H9 (cell line): ENCODE data around the gene AXIN2. TPM values are rescaled to one million over a fixed set of nuclear protein-coding genes. Genes with fewer than 3 reads are reported as not detected.
"Not testable (repeated sequence)": the region's sequence is repeated elsewhere in the genome, so short reads cannot be mapped to it uniquely, and the experiment has no call there.

ENCODE experiments used
- DNase-seq: peaks from one replicate; pipeline ENCODE4 v3.0.0-alpha.2; 2017
- H2AFZ ChIP-seq: one replicate; pipeline ENCODE4 v1.6.1; 2013; ENCODE audit warnings: mild to moderate bottlenecking, low read length, control low read depth, moderate library complexity
- H2AK5ac ChIP-seq: 2 replicates; pipeline ENCODE4 v1.6.1; 2013; ENCODE audit warnings: low read length, control low read depth, mixed read lengths; ENCODE audit not compliant: insufficient read length
- H2BK120ac ChIP-seq: one replicate; pipeline ENCODE4 v1.6.1; 2013; ENCODE audit warnings: low read depth, mild to moderate bottlenecking, low read length, control low read depth, inconsistent platforms; ENCODE audit not compliant: poor library complexity, severe bottlenecking
- H2BK12ac ChIP-seq: 2 replicates; pipeline ENCODE4 v1.6.1; 2013; ENCODE audit warnings: low read length, control low read depth, mixed read lengths, low read depth; ENCODE audit not compliant: insufficient read length
- H2BK15ac ChIP-seq: 2 replicates; pipeline ENCODE4 v1.6.1; 2013; ENCODE audit warnings: low read depth, low read length, control low read depth
- H2BK20ac ChIP-seq: one replicate; pipeline ENCODE4 v1.6.1; 2013; ENCODE audit warnings: low read depth, mild to moderate bottlenecking, low read length, control low read depth, inconsistent platforms; ENCODE audit not compliant: poor library complexity, severe bottlenecking
- H2BK5ac ChIP-seq: 2 replicates; pipeline ENCODE4 v1.6.1; 2013; ENCODE audit warnings: low read length, control low read depth, mixed read lengths; ENCODE audit not compliant: insufficient read length
- H3K14ac ChIP-seq: 2 replicates; pipeline ENCODE4 v1.6.1; 2013; ENCODE audit warnings: low read length, control low read depth; ENCODE audit not compliant: insufficient read depth
- H3K18ac ChIP-seq: 2 replicates; pipeline ENCODE4 v1.6.1; 2013; ENCODE audit warnings: low read depth, mild to moderate bottlenecking, mixed read lengths, low read length, control low read depth; ENCODE audit not compliant: insufficient read length
- H3K23ac ChIP-seq: 2 replicates; pipeline ENCODE4 v1.6.1; 2013; ENCODE audit warnings: low read length, control low read depth, mixed read lengths, low read depth; ENCODE audit not compliant: insufficient read length
- H3K23me2 ChIP-seq: 2 replicates; pipeline ENCODE4 v1.6.1; 2013; ENCODE audit warnings: low read depth, mild to moderate bottlenecking, mixed read lengths, low read length, control low read depth; ENCODE audit not compliant: insufficient read length, poor library complexity, severe bottlenecking
- H3K27ac ChIP-seq: 2 replicates; pipeline ENCODE4 v1.5.1; 2013; ENCODE audit warnings: low read length, control low read depth, mixed read lengths, low read depth; ENCODE audit not compliant: insufficient read length
- H3K27me3 ChIP-seq: 2 replicates; pipeline ENCODE4 v1.6.1; 2013; ENCODE audit warnings: low read length, control low read depth, inconsistent platforms; ENCODE audit not compliant: insufficient read depth
- H3K4ac ChIP-seq: 2 replicates; pipeline ENCODE4 v1.6.1; 2013; ENCODE audit warnings: low read depth, mild to moderate bottlenecking, control low read depth, inconsistent platforms, low read length, moderate library complexity
- H3K4me1 ChIP-seq: 2 replicates; pipeline ENCODE4 v1.6.1; 2013; ENCODE audit warnings: low read length, control low read depth, inconsistent platforms; ENCODE audit not compliant: insufficient read depth
- H3K4me2 ChIP-seq: 2 replicates; pipeline ENCODE4 v1.6.1; 2013; ENCODE audit warnings: low read length, control low read depth, mixed read lengths; ENCODE audit not compliant: insufficient read length, insufficient read depth
- H3K56ac ChIP-seq: 2 replicates; pipeline ENCODE4 v1.6.1; 2013; ENCODE audit warnings: low read depth, mild to moderate bottlenecking, mixed read lengths, low read length, control low read depth; ENCODE audit not compliant: insufficient read length
- H3K79me1 ChIP-seq: 2 replicates; pipeline ENCODE4 v1.6.1; 2013; ENCODE audit warnings: low read depth, mild to moderate bottlenecking, moderate library complexity, low read length, control low read depth, inconsistent platforms; ENCODE audit not compliant: insufficient read depth, poor library complexity, severe bottlenecking
- H3K79me2 ChIP-seq: 2 replicates; pipeline ENCODE4 v1.6.1; 2013; ENCODE audit warnings: low read length, control low read depth, inconsistent platforms; ENCODE audit not compliant: insufficient read depth
- H3K9ac ChIP-seq: 2 replicates; pipeline ENCODE4 v1.6.1; 2013; ENCODE audit warnings: low read length, control low read depth, mixed read lengths; ENCODE audit not compliant: insufficient read length; ENCODE audit errors: extremely low read depth
- H3K9me3 ChIP-seq: one replicate; pipeline ENCODE4 v1.6.1; 2013; ENCODE audit warnings: low read depth, low read length, inconsistent platforms; ENCODE audit not compliant: control insufficient read depth
- H3T11ph ChIP-seq: one replicate; pipeline ENCODE4 v1.6.1; 2013; ENCODE audit warnings: mild to moderate bottlenecking, low read length, control low read depth, inconsistent platforms
- H4K20me1 ChIP-seq: one replicate; pipeline ENCODE4 v1.6.1; 2013; ENCODE audit not compliant: control insufficient read depth, insufficient read length, insufficient read depth
- H4K5ac ChIP-seq: 2 replicates; pipeline ENCODE4 v1.6.1; 2013; ENCODE audit warnings: low read depth, mild to moderate bottlenecking, mixed read lengths, low read length, control low read depth; ENCODE audit not compliant: insufficient read length
- H4K8ac ChIP-seq: replicated peaks from 2 replicates; pipeline ENCODE4 v1.6.1; 2013; ENCODE audit warnings: low read length, control low read depth, mixed read lengths, low read depth; ENCODE audit not compliant: insufficient read length
- H4K91ac ChIP-seq: 2 replicates; pipeline ENCODE4 v1.6.1; 2013; ENCODE audit warnings: low read depth, mild to moderate bottlenecking, moderate library complexity, mixed read lengths, low read length, control low read depth; ENCODE audit not compliant: insufficient read length
- H3K27ac Mint-ChIP-seq, 3 experiments: 2 replicates in 2 of 3; 3 replicates in 1 of 3; pipeline ENCODE4 v1.8.0; 2020 to 2021; ENCODE audit warnings: mixed read lengths in 3 of 3, mild to moderate bottlenecking in 1 of 3, moderate library complexity in 1 of 3
- H3K27me3 Mint-ChIP-seq: 2 replicates; pipeline ENCODE4 v1.8.0; 2021; ENCODE audit warnings: low read depth, mild to moderate bottlenecking, moderate library complexity, mixed read lengths
- H3K36me3 Mint-ChIP-seq, 3 experiments: 2 replicates in 2 of 3; 3 replicates in 1 of 3; pipeline ENCODE4 v1.8.0; 2020 to 2021; ENCODE audit warnings: low read depth in 3 of 3, mixed read lengths in 3 of 3; ENCODE audit not compliant: insufficient read depth in 1 of 3
- H3K4me1 Mint-ChIP-seq, 2 experiments: 2 replicates each; pipeline ENCODE4 v1.8.0; 2020; ENCODE audit warnings: mixed read lengths in 2 of 2
- H3K4me3 Mint-ChIP-seq, 2 experiments: 2 replicates in 1 of 2; 3 replicates in 1 of 2; pipeline ENCODE4 v1.8.0; 2020 to 2021; ENCODE audit warnings: mild to moderate bottlenecking in 2 of 2, mixed read lengths in 2 of 2, moderate library complexity in 1 of 2
- H3K9me3 Mint-ChIP-seq, 2 experiments: 2 replicates in 1 of 2; 3 replicates in 1 of 2; pipeline ENCODE4 v1.8.0; 2020; ENCODE audit warnings: mild to moderate bottlenecking in 2 of 2, mixed read lengths in 2 of 2, moderate library complexity in 1 of 2
- CTCF ChIP-seq: fragments of 200-600 bp; sonication (generic); conservative IDR thresholded peaks from 3 replicates; pipeline ENCODE4 v1.8.0; 2021; ENCODE audit warnings: antibody characterized with exemption, mild to moderate bottlenecking
- WGBS: extraction: QIAGEN DNeasy Blood & Tissue Kit; methylation state at CpG from one replicate; pipeline ENCODE4 v1.1.7; 2013; ENCODE audit warnings: missing lambda C conversion rate, low lambda C conversion rate, mixed read lengths; ENCODE audit not compliant: insufficient read length; ENCODE audit errors: extremely low coverage; 5-methylcytosine and 5-hydroxymethylcytosine counted together
- total RNA-seq: library from RNA; stranded (reverse); gene quantifications from 2 replicates; pipeline ENCODE4 v1.2.1, GENCODE V29; 2021

Gene AXIN2
- total RNA-seq, 1 experiment from 2014 or later: 35.0 TPM

GRCh38 chr17:65485388-65486299 is 75.8 kb downstream of the AXIN2 start:
- H3T11ph ChIP-seq: no peak overlapping the region

GRCh38 chr17:65484405-65484804 is 77.0 kb downstream of the AXIN2 start:
- not testable (repeated sequence) for H3K27me3 Mint-ChIP-seq, H3K9me3 ChIP-seq, H3K23ac ChIP-seq, H3K4me3 Mint-ChIP-seq, H4K20me1 ChIP-seq, H3K27ac ChIP-seq, H2BK12ac ChIP-seq, H4K91ac ChIP-seq, H2BK5ac ChIP-seq, H3K4me1 ChIP-seq, H3K4me1 Mint-ChIP-seq, H3K56ac ChIP-seq, H4K8ac ChIP-seq, H3K4me2 ChIP-seq, H2AK5ac ChIP-seq, H3K18ac ChIP-seq, H3K23me2 ChIP-seq, H3K79me2 ChIP-seq, H3K4ac ChIP-seq, H4K5ac ChIP-seq, H3K27ac Mint-ChIP-seq, H2BK20ac ChIP-seq, H2AFZ ChIP-seq, H2BK15ac ChIP-seq, DNase-seq, H3T11ph ChIP-seq, H3K27me3 ChIP-seq, H3K14ac ChIP-seq, H3K9ac ChIP-seq, H3K79me1 ChIP-seq, H2BK120ac ChIP-seq
- Mint-ChIP-seq H3K9me3 (peaks cover 15 to 19% of the 10 kb centered on the region in 2 experiments; a peak in 4 of 5 replicates), H3K36me3 (peaks cover 0 to 12% (median 1%) of the 10 kb centered on the region in 3 experiments; a peak in 3 of 7 replicates)
- WGBS: no CpG with 5 or more reads among the region's 24 CpGs

More at GRCh38 chr17:65485388-65486299, 75.8 kb downstream of the AXIN2 start:
- Histone ChIP-seq H3K4ac (no peak overlapping the region), H3K27ac (no peak overlapping the region), H2BK20ac (no peak overlapping the region), H3K9ac (no peak overlapping the region), H3K14ac (no peak overlapping the region), H4K20me1 (no peaks in the 10 kb centered on the region), H4K5ac (no peak overlapping the region), H2BK15ac (no peak overlapping the region), H3K4me1 (no peaks in the 10 kb centered on the region), H3K23ac (no peak overlapping the region), H3K79me1 (no peaks in the 10 kb centered on the region), H3K4me2 (no peak overlapping the region), H3K56ac (no peak overlapping the region), H2BK120ac (no peak overlapping the region), H2AK5ac (no peak overlapping the region), H4K91ac (no peak overlapping the region), H3K9me3 (no peaks in the 10 kb centered on the region), H2BK5ac (no peak overlapping the region), H3K18ac (no peak overlapping the region), H4K8ac (no peak overlapping the region), H3K79me2 (no peaks in the 10 kb centered on the region), H2BK12ac (no peak overlapping the region), H2AFZ (no peak overlapping the region), H3K23me2 (no peaks in the 10 kb centered on the region), H3K27me3 (no peaks in the 10 kb centered on the region)
- Mint-ChIP-seq H3K27me3 (peaks cover 2% of the 10 kb centered on the region), H3K9me3 (peaks cover 15 to 20% of the 10 kb centered on the region in 2 experiments; a peak in 4 of 5 replicates), H3K4me1 (peaks cover 0 to 3% of the 10 kb centered on the region in 2 experiments; a peak in 2 of 4 replicates), H3K27ac (no peak overlapping the region), H3K4me3 (no peak overlapping the region), H3K36me3 (peaks cover 0 to 13% (median 1%) of the 10 kb centered on the region in 3 experiments; a peak in 3 of 7 replicates)
- WGBS: no CpG with 5 or more reads among the region's 9 CpGs
- no peak for TF ChIP-seq CTCF
- DNase-seq: no peak
